HepG2 (cell line): ENCODE measurements around the gene UACA. TPM values are rescaled to one million over a fixed set of nuclear protein-coding genes. Genes with fewer than 3 reads are reported as not detected.

ENCODE experiments used
- AGO1 ChIP-seq: fragments of 200-400 bp; formaldehyde crosslinking; IDR thresholded peaks from 2 replicates; pipeline ENCODE4 v1.6.1; 2017; ENCODE audit warnings: mild to moderate bottlenecking, low read depth, low read length, moderate library complexity; ENCODE audit not compliant: poor library complexity, severe bottlenecking
- ARNTL ChIP-seq: sonication (generic); formaldehyde crosslinking; IDR thresholded peaks from 2 replicates; pipeline ENCODE4 v1.4.0; 2020; ENCODE audit warnings: mild to moderate bottlenecking, missing genetic modification reagents
- ELF3 ChIP-seq: IDR thresholded peaks from 2 replicates; pipeline ENCODE4 v1.6.1; 2016; ENCODE audit warnings: missing genetic modification reagents, missing compliant biosample characterization
- FOSL2 ChIP-seq: sonication (generic); formaldehyde crosslinking; IDR thresholded peaks from 2 replicates; pipeline ENCODE4 v1.4.0; 2020; ENCODE audit warnings: missing genetic modification reagents
- FOXA3 ChIP-seq: IDR thresholded peaks from 2 replicates; pipeline ENCODE4 v1.6.1; 2016; ENCODE audit warnings: missing genetic modification reagents, missing compliant biosample characterization
- NR3C1 ChIP-seq: sonication (generic); formaldehyde crosslinking; IDR thresholded peaks from 2 replicates; pipeline ENCODE4 v1.4.0; 2020; ENCODE audit warnings: missing genetic modification reagents
- ZFP1 ChIP-seq: IDR thresholded peaks from 2 replicates; pipeline ENCODE4 v1.6.1; 2016
- ZNF660 ChIP-seq: sonication (generic); formaldehyde crosslinking; IDR thresholded peaks from 2 replicates; pipeline ENCODE4 v1.5.1; 2020; ENCODE audit warnings: mild to moderate bottlenecking, low read depth, missing genetic modification reagents, borderline replicate concordance
- polyA plus RNA-seq, 8 experiments: library from polyadenylated mRNA; depleted of rRNA in 3 of 8; stranded (reverse) in 7 of 8; unstranded in 1 of 8; fragments of >200 nt; fragmentation: Illumina TruSeq in 4 of 8; extraction: Trizol in 4 of 8; gene quantifications; 2 replicates each; pipeline versions ENCODE4 v1.2.1 to v1.2.3, GENCODE V29; 2011 to 2016; ENCODE audit warnings: low read depth in 4 of 8, missing spikeins in 1 of 8, mixed read lengths in 1 of 8; ENCODE audit not compliant: insufficient read depth in 1 of 8
- total RNA-seq, 5 experiments: library from RNA; depleted of rRNA; stranded (reverse); fragments of >200 nt; fragmentation: Illumina TruSeq; extraction: Trizol; gene quantifications; 2 replicates each; pipeline ENCODE4 v1.2.3, GENCODE V29; 2016; ENCODE audit warnings: low read depth in 1 of 5
- TF ChIP-seq, protein P1 (sequence below), 2 experiments: fragments of 450-650 bp in 1 of 2; sonication (generic) in 1 of 2; formaldehyde crosslinking in 1 of 2; IDR thresholded peaks; 2 replicates each; pipeline versions ENCODE4 v1.6.1 to v1.8.0; 2016 to 2022; ENCODE audit warnings: antibody characterized with exemption in 1 of 2, mild to moderate bottlenecking in 1 of 2, missing genetic modification reagents in 1 of 2
- TF ChIP-seq, protein P2 (sequence below): sonication (generic); formaldehyde crosslinking; IDR thresholded peaks from 2 replicates; pipeline ENCODE4 v1.4.0; 2020; ENCODE audit warnings: missing genetic modification reagents, mild to moderate bottlenecking, borderline replicate concordance
- TF ChIP-seq, protein P3 (sequence below): sonication (generic); formaldehyde crosslinking; IDR thresholded peaks from 2 replicates; pipeline ENCODE4 v1.5.1; 2020; ENCODE audit warnings: missing genetic modification reagents, mild to moderate bottlenecking, borderline replicate concordance
- TF ChIP-seq, protein P4 (sequence below): sonication (generic); formaldehyde crosslinking; IDR thresholded peaks from 2 replicates; pipeline ENCODE4 v1.8.0; 2022; ENCODE audit warnings: mild to moderate bottlenecking, missing genetic modification reagents, borderline replicate concordance

The UACA gene
- total and polyA plus RNA-seq, 2 of the 13 experiments (the other 11 are each of a cell fraction or from before 2014, with no cell fraction given): 17.8 to 39.2 TPM

DNA sequence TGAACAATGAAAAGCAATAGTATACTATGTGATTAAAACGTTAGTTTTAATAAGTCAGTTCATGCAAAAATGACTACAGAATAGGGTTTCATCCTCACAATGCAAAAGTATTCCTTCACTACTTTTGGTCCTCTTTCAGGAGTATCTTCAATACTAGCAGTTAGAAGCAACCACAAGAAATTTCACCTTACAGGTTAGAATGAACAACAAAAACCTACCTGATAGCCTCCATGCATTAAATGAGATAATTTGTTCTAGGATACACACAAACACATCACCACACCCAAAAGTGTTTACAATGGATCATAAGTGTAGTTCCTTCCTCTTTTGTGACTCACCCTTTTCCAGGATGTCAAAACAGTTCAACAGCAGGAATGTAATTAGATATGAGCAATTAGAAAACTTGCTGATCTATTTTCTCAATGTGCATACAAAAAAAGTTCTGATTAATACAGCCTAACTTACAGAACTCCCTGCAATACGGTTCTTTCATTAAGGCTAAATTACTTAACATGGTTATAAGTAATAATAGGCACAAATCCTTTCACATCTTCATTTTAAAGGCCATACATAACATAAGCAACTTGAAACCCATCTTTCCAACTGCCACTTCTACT, 21.6 kb downstream of the UACA start (continued):
- TF ChIP-seq, protein P1, sequence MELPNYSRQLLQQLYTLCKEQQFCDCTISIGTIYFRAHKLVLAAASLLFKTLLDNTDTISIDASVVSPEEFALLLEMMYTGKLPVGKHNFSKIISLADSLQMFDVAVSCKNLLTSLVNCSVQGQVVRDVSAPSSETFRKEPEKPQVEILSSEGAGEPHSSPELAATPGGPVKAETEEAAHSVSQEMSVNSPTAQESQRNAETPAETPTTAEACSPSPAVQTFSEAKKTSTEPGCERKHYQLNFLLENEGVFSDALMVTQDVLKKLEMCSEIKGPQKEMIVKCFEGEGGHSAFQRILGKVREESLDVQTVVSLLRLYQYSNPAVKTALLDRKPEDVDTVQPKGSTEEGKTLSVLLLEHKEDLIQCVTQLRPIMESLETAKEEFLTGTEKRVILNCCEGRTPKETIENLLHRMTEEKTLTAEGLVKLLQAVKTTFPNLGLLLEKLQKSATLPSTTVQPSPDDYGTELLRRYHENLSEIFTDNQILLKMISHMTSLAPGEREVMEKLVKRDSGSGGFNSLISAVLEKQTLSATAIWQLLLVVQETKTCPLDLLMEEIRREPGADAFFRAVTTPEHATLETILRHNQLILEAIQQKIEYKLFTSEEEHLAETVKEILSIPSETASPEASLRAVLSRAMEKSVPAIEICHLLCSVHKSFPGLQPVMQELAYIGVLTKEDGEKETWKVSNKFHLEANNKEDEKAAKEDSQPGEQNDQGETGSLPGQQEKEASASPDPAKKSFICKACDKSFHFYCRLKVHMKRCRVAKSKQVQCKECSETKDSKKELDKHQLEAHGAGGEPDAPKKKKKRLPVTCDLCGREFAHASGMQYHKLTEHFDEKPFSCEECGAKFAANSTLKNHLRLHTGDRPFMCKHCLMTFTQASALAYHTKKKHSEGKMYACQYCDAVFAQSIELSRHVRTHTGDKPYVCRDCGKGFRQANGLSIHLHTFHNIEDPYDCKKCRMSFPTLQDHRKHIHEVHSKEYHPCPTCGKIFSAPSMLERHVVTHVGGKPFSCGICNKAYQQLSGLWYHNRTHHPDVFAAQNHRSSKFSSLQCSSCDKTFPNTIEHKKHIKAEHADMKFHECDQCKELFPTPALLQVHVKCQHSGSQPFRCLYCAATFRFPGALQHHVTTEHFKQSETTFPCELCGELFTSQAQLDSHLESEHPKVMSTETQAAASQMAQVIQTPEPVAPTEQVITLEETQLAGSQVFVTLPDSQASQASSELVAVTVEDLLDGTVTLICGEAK (IDR thresholded peaks at IDR 0.05): no peak
- TF ChIP-seq, protein P1 (CRISPR knock-in tag; IDR thresholded peaks at IDR 0.05): no peak
- TF ChIP-seq, protein P2, sequence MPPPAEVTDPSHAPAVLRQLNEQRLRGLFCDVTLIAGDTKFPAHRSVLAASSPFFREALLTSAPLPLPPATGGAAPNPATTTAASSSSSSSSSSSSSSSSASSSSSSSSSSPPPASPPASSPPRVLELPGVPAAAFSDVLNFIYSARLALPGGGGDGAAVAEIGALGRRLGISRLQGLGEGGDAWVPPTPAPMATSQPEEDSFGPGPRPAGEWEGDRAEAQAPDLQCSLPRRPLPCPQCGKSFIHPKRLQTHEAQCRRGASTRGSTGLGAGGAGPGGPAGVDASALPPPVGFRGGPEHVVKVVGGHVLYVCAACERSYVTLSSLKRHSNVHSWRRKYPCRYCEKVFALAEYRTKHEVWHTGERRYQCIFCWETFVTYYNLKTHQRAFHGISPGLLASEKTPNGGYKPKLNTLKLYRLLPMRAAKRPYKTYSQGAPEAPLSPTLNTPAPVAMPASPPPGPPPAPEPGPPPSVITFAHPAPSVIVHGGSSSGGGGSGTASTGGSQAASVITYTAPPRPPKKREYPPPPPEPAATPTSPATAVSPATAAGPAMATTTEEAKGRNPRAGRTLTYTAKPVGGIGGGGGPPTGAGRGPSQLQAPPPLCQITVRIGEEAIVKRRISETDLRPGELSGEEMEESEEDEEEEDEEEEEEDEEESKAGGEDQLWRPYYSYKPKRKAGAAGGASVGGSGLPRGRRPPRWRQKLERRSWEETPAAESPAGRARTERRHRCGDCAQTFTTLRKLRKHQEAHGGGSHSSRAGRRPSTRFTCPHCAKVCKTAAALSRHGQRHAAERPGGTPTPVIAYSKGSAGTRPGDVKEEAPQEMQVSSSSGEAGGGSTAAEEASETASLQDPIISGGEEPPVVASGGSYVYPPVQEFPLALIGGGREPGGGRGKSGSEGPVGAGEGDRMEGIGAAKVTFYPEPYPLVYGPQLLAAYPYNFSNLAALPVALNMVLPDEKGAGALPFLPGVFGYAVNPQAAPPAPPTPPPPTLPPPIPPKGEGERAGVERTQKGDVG (CRISPR knock-in tag): no peak
- TF ChIP-seq, protein P3, sequence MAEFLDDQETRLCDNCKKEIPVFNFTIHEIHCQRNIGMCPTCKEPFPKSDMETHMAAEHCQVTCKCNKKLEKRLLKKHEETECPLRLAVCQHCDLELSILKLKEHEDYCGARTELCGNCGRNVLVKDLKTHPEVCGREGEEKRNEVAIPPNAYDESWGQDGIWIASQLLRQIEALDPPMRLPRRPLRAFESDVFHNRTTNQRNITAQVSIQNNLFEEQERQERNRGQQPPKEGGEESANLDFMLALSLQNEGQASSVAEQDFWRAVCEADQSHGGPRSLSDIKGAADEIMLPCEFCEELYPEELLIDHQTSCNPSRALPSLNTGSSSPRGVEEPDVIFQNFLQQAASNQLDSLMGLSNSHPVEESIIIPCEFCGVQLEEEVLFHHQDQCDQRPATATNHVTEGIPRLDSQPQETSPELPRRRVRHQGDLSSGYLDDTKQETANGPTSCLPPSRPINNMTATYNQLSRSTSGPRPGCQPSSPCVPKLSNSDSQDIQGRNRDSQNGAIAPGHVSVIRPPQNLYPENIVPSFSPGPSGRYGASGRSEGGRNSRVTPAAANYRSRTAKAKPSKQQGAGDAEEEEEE (CRISPR knock-in tag): no peak
- peak; percentile 28; the same call in 1 of the 2 replicates for TF ChIP-seq FOSL2
- TF ChIP-seq AGO1: no peak
- peak; percentile 28; the same call in 1 of the 2 replicates for TF ChIP-seq ELF3 (CRISPR knock-in tag)
- TF ChIP-seq NR3C1 (CRISPR knock-in tag): no peak
- no peak for TF ChIP-seq ZNF660 (CRISPR knock-in tag)
- TF ChIP-seq FOXA3 (CRISPR knock-in tag): peak; percentile 16; the same call in 1 of the 2 replicates
- TF ChIP-seq ZFP1: no peak
- TF ChIP-seq ARNTL (CRISPR knock-in tag): no peak
- TF ChIP-seq, protein P4, sequence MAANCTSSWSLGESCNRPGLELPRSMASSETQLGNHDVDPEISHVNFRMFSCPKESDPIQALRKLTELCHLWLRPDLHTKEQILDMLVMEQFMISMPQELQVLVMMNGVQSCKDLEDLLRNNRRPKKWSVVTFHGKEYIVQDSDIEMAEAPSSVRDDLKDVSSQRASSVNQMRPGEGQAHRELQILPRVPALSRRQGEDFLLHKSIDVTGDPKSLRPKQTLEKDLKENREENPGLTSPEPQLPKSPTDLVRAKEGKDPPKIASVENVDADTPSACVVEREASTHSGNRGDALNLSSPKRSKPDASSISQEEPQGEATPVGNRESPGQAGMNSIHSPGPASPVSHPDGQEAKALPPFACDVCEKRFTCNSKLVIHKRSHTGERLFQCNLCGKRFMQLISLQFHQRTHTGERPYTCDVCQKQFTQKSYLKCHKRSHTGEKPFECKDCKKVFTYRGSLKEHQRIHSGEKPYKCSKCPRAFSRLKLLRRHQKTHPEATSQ (CRISPR knock-in tag): no peak
